GM06990 (cell line): ENCODE results near the gene NPAS3.

ENCODE experiments used
- DNase-seq: peaks from one replicate; pipeline ENCODE4 v3.0.0-alpha.2; 2011; ENCODE audit not compliant: insufficient read length; ENCODE audit errors: extremely low read depth
- H3K27me3 ChIP-seq: replicated peaks from 2 replicates; pipeline ENCODE4 v1.6.0; 2011; ENCODE audit warnings: low read length; ENCODE audit not compliant: control insufficient read depth, insufficient read depth
- H3K36me3 ChIP-seq: 2 replicates; pipeline ENCODE4 v1.5.1; 2011; ENCODE audit warnings: low read length; ENCODE audit not compliant: control insufficient read depth, insufficient read depth
- H3K4me3 ChIP-seq: replicated peaks from 2 replicates; pipeline ENCODE4 v1.5.1; 2011; ENCODE audit warnings: low read depth, mild to moderate bottlenecking, control low read depth, low read length
- TF ChIP-seq, protein P1 (sequence below): IDR thresholded peaks from 2 replicates; pipeline ENCODE4 v1.5.1; 2011; ENCODE audit warnings: low read length, control low read depth, mild to moderate bottlenecking, inconsistent platforms; ENCODE audit not compliant: insufficient read depth, poor library complexity, severe bottlenecking

Gene NPAS3

DNA sequence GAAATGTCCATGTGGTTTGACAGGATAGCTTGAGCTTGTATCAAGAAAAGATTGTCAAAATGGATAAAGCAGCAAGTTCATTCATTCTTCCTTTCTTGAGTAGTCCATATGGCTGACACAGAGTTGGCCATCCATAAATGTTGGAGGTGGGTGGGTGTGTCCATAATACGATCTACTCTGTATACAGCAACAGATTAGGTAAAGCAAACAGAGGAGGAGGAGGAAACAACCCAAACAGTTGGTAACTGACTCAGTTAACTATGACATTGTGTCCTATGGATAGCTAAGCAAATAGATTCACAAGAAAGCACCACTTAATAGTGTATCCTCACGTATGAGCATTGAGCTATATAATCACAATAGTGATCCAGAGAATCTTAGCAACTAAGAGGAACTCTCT, 868.2 kb downstream of the NPAS3 start:
- H3K36me3 ChIP-seq, result no peaks in the 10 kb centered on the region
- H3K27me3 ChIP-seq, result no peaks in the 10 kb centered on the region
- DNase-seq, result no peak
- H3K4me3 ChIP-seq, result no peak overlapping the region
- TF ChIP-seq, protein P1, sequence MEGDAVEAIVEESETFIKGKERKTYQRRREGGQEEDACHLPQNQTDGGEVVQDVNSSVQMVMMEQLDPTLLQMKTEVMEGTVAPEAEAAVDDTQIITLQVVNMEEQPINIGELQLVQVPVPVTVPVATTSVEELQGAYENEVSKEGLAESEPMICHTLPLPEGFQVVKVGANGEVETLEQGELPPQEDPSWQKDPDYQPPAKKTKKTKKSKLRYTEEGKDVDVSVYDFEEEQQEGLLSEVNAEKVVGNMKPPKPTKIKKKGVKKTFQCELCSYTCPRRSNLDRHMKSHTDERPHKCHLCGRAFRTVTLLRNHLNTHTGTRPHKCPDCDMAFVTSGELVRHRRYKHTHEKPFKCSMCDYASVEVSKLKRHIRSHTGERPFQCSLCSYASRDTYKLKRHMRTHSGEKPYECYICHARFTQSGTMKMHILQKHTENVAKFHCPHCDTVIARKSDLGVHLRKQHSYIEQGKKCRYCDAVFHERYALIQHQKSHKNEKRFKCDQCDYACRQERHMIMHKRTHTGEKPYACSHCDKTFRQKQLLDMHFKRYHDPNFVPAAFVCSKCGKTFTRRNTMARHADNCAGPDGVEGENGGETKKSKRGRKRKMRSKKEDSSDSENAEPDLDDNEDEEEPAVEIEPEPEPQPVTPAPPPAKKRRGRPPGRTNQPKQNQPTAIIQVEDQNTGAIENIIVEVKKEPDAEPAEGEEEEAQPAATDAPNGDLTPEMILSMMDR, result no peak

DNA sequence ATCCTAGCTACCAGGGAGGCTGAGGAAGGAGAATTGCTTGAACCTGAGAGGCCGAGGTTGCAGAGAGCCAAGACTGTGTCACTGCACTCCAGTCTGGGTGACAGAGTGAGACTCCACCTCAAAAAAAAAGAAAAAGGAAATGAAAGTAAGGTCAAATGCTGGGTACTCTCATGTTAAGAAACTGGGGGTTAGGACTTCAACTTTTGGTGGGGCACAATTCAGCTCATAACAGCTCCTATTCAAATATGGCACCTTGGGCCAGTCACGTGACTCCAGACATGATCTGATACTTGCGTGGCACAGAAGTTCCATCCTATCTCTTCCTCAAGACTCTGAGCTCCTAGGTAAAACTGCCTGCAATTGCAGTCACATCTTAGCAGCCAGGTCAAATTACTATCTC, 869.5 kb downstream of the NPAS3 start:
- no peaks in the 10 kb centered on the region for H3K27me3 ChIP-seq
- TF ChIP-seq, protein P1, result no peak
- DNase-seq, result no peak
- no peaks in the 10 kb centered on the region for H3K36me3 ChIP-seq
- H3K4me3 ChIP-seq, result no peak overlapping the region

DNA sequence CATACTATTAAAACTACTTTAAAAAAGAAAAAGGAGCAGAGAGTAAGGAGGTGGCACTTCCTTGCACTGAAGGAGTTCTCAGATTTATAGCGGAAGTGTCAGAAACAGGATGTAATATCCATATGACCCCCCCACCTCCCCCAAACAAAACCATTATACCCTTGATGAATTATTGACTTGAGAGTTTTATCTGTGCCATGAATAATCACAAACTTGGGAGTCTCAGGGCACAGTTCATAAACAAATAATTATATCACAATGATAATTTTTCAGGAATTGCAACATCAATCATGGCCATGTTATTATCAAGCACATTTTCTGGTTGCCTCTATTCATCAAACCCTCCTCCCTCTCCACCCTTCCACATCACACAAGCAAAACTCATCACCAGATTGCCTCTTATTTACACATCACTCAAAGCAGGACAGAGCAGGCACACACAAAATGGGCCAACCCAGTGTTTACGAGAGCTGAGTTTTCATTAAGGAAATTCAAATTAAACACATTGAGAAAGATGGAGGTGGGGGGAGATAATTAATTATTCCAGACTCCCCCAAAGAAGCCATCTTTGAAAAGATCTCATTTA, 870.8 kb downstream of the NPAS3 start:
- TF ChIP-seq, protein P1, result no peak
- DNase-seq, result no peak

GRCh38 chr14:33810308-33810707, 871.6 kb downstream of the NPAS3 start:
- DNase-seq, result no peak
- TF ChIP-seq, protein P1, result no peak

More for the DNA sequence above, 870.8 kb downstream of the NPAS3 start:
- Histone ChIP-seq H3K27me3 (no peaks in the 10 kb centered on the region), H3K4me3 (no peak overlapping the region), H3K36me3 (no peaks in the 10 kb centered on the region)

GRCh38 chr14:33811721-33812120, 873.0 kb downstream of the NPAS3 start:
- H3K4me3 ChIP-seq, result no peak overlapping the region
- no peak for DNase-seq
- no peaks in the 10 kb centered on the region for H3K36me3 ChIP-seq
- TF ChIP-seq, protein P1, result no peak
- H3K27me3 ChIP-seq, result no peaks in the 10 kb centered on the region

More at GRCh38 chr14:33810308-33810707, 871.6 kb downstream of the NPAS3 start:
- no peaks in the 10 kb centered on the region for H3K36me3 ChIP-seq
- no peak overlapping the region for H3K4me3 ChIP-seq
- no peaks in the 10 kb centered on the region for H3K27me3 ChIP-seq

GRCh38 chr14:33812181-33812580, 873.5 kb downstream of the NPAS3 start:
- H3K27me3 ChIP-seq, result no peaks in the 10 kb centered on the region
- TF ChIP-seq, protein P1, result no peak
- no peak overlapping the region for H3K4me3 ChIP-seq
- DNase-seq, result no peak
- H3K36me3 ChIP-seq, result no peaks in the 10 kb centered on the region
